HEK293 (cell line): ENCODE data around the gene TC2N.

Experiments
- CTCF ChIA-PET: fragments of 350-600 bp; formaldehyde crosslinking; extraction: SDS; loops from one replicate; lab custom pipeline; 2021; ENCODE audit warnings: antibody characterized with exemption; lab: Yijun Ruan, JAX
- POLR2A ChIA-PET: fragments of 300-600 bp; formaldehyde crosslinking; extraction: SDS; loops from one replicate; lab custom pipeline; 2020; ENCODE audit warnings: antibody characterized with exemption, inconsistent platforms; lab: Yijun Ruan, JAX
- H3K27ac ChIP-seq: fragments of 200-500 bp; sonication (Bioruptor generic); 2 replicates; pipeline ENCODE4 v1.5.1; 2014; ENCODE audit warnings: low read depth, low read length, control low read depth, inconsistent platforms; ENCODE audit errors: extremely low read depth
- H3K36me3 ChIP-seq, 2 experiments: fragments of 200-500 bp in 1 of 2; sonication (Bioruptor generic) in 1 of 2; 1 replicate in 1 of 2; 2 replicates in 1 of 2; pipeline ENCODE4 v1.5.1; 2014 to 2017; ENCODE audit warnings: inconsistent platforms in 2 of 2, low read length in 2 of 2; ENCODE audit not compliant: control insufficient read depth in 2 of 2, insufficient read depth in 1 of 2
- H3K4me1 ChIP-seq: fragments of 200-500 bp; sonication (Bioruptor generic); 2 replicates; pipeline ENCODE4 v1.5.1; 2014; ENCODE audit warnings: mild to moderate bottlenecking, low read length, inconsistent platforms; ENCODE audit not compliant: control insufficient read depth, insufficient read depth
- H3K4me3 ChIP-seq: 2 replicates; pipeline ENCODE4 v1.5.1; 2011; ENCODE audit warnings: low read depth, mild to moderate bottlenecking, control low read depth, low read length, moderate library complexity
- H3K9me3 ChIP-seq: fragments of 200-500 bp; sonication (Bioruptor generic); 2 replicates; pipeline ENCODE4 v1.5.1; 2014; ENCODE audit warnings: low read depth, low read length, inconsistent platforms; ENCODE audit not compliant: control insufficient read depth, insufficient read depth
- FEZF1 ChIP-seq: fragments of 450-650 bp; formaldehyde crosslinking; IDR thresholded peaks from 2 replicates; pipeline ENCODE4 v1.5.1; 2016; ENCODE audit warnings: missing biosample characterization, missing genetic modification characterization
- GLIS1 ChIP-seq: fragments of 450-650 bp; formaldehyde crosslinking; IDR thresholded peaks from 2 replicates; pipeline ENCODE4 v1.5.1; 2016; ENCODE audit warnings: missing biosample characterization, missing genetic modification characterization
- MEIS1 ChIP-seq: sonication (generic); formaldehyde crosslinking; IDR thresholded peaks from 2 replicates; pipeline ENCODE4 v1.8.1; 2022; ENCODE audit warnings: missing genetic modification reagents, mild to moderate bottlenecking, borderline replicate concordance
- MZF1 ChIP-seq: fragments of 450-650 bp; formaldehyde crosslinking; IDR thresholded peaks from 2 replicates; pipeline ENCODE4 v1.5.1; 2017; ENCODE audit warnings: missing biosample characterization, missing genetic modification characterization, borderline replicate concordance
- OSR2 ChIP-seq: fragments of 450-650 bp; formaldehyde crosslinking; IDR thresholded peaks from 2 replicates; pipeline ENCODE4 v1.5.1; 2016; ENCODE audit warnings: missing biosample characterization, missing genetic modification characterization
- OVOL3 ChIP-seq: fragments of 450-650 bp; formaldehyde crosslinking; IDR thresholded peaks from 2 replicates; pipeline ENCODE4 v1.5.1; 2016; ENCODE audit warnings: missing biosample characterization, missing genetic modification characterization
- PRDM6 ChIP-seq: fragments of 450-650 bp; formaldehyde crosslinking; IDR thresholded peaks from 2 replicates; pipeline ENCODE4 v1.5.1; 2017; ENCODE audit warnings: missing biosample characterization, missing genetic modification characterization
- SP7 ChIP-seq: fragments of 450-650 bp; formaldehyde crosslinking; IDR thresholded peaks from 2 replicates; pipeline ENCODE4 v1.5.1; 2016; ENCODE audit warnings: missing biosample characterization, missing genetic modification characterization
- WT1 ChIP-seq: fragments of 450-650 bp; formaldehyde crosslinking; IDR thresholded peaks from 2 replicates; pipeline ENCODE4 v1.5.1; 2016; ENCODE audit warnings: missing biosample characterization, missing genetic modification characterization
- ZBTB48 ChIP-seq: fragments of 450-650 bp; formaldehyde crosslinking; IDR thresholded peaks from 2 replicates; pipeline ENCODE4 v1.5.1; 2016; ENCODE audit warnings: missing biosample characterization, missing genetic modification characterization
- ZBTB8A ChIP-seq: fragments of 450-650 bp; formaldehyde crosslinking; IDR thresholded peaks from 2 replicates; pipeline ENCODE4 v1.5.1; 2016; ENCODE audit warnings: missing biosample characterization, missing genetic modification characterization
- ZNF2 ChIP-seq: fragments of 450-650 bp; formaldehyde crosslinking; IDR thresholded peaks from 2 replicates; pipeline ENCODE4 v1.5.1; 2016; ENCODE audit warnings: missing biosample characterization, missing genetic modification characterization
- ZNF223 ChIP-seq: fragments of 450-650 bp; formaldehyde crosslinking; IDR thresholded peaks from 2 replicates; pipeline ENCODE4 v1.5.1; 2016; ENCODE audit warnings: missing biosample characterization, missing genetic modification characterization
- ZNF354C ChIP-seq: fragments of 450-650 bp; formaldehyde crosslinking; IDR thresholded peaks from 2 replicates; pipeline ENCODE4 v1.5.1; 2016; ENCODE audit warnings: missing biosample characterization, missing genetic modification characterization, low read depth, borderline replicate concordance
- ZNF366 ChIP-seq: fragments of 450-650 bp; formaldehyde crosslinking; conservative IDR thresholded peaks from 2 replicates; pipeline ENCODE4 v1.5.1; 2016; ENCODE audit warnings: missing biosample characterization, missing genetic modification characterization
- ZNF426 ChIP-seq: fragments of 450-650 bp; formaldehyde crosslinking; IDR thresholded peaks from 2 replicates; pipeline ENCODE4 v1.5.1; 2017; ENCODE audit warnings: missing biosample characterization, missing genetic modification characterization, mild to moderate bottlenecking, inconsistent platforms, moderate library complexity
- ZNF571 ChIP-seq: fragments of 450-650 bp; formaldehyde crosslinking; IDR thresholded peaks from 2 replicates; pipeline ENCODE4 v1.5.0; 2017; ENCODE audit warnings: missing biosample characterization, missing genetic modification characterization
- ZNF624 ChIP-seq: fragments of 450-650 bp; formaldehyde crosslinking; IDR thresholded peaks from 2 replicates; pipeline ENCODE4 v1.5.1; 2017; ENCODE audit warnings: missing biosample characterization, missing genetic modification characterization
- ZNF629 ChIP-seq: fragments of 450-650 bp; formaldehyde crosslinking; IDR thresholded peaks from 2 replicates; pipeline ENCODE4 v1.5.1; 2017; ENCODE audit warnings: missing biosample characterization, missing genetic modification characterization
- ZNF654 ChIP-seq: fragments of 450-650 bp; formaldehyde crosslinking; IDR thresholded peaks from 2 replicates; pipeline ENCODE4 v1.5.1; 2016; ENCODE audit warnings: low read depth, missing biosample characterization, missing genetic modification characterization
- ZNF664 ChIP-seq: fragments of 450-650 bp; formaldehyde crosslinking; IDR thresholded peaks from 2 replicates; pipeline ENCODE4 v1.5.1; 2016; ENCODE audit warnings: missing biosample characterization, missing genetic modification characterization
- ZNF701 ChIP-seq: fragments of 450-650 bp; formaldehyde crosslinking; IDR thresholded peaks from 2 replicates; pipeline ENCODE4 v1.5.1; 2016; ENCODE audit warnings: missing biosample characterization, missing genetic modification characterization
- ZSCAN30 ChIP-seq: fragments of 450-650 bp; IDR thresholded peaks from 2 replicates; pipeline ENCODE4 v1.5.1; 2018; ENCODE audit warnings: missing biosample characterization, mild to moderate bottlenecking, missing genetic modification characterization, moderate library complexity
- TF ChIP-seq, protein P1 (sequence below): fragments of 450-650 bp; formaldehyde crosslinking; IDR thresholded peaks from 2 replicates; pipeline ENCODE4 v1.5.1; 2016; ENCODE audit warnings: missing biosample characterization, missing genetic modification characterization
- TF ChIP-seq, protein P2 (sequence below): fragments of 450-650 bp; formaldehyde crosslinking; IDR thresholded peaks from 2 replicates; pipeline ENCODE4 v1.5.1; 2016; ENCODE audit warnings: missing biosample characterization, missing genetic modification characterization
- TF ChIP-seq, protein P3 (sequence below): fragments of 450-650 bp; formaldehyde crosslinking; IDR thresholded peaks from 2 replicates; pipeline ENCODE4 v1.5.1; 2016; ENCODE audit warnings: missing biosample characterization, missing genetic modification characterization, low read depth

TC2N gene

GRCh38 chr14:91830777-91831176 is 36.6 kb downstream of the TC2N start (continued):
- TF ChIP-seq WT1 (tag by site-specific recombination) = peak; percentile 62
- 0 out of 2 replicates have a peak, but pooled peaks have one; percentile 4 for TF ChIP-seq FEZF1
- no peak for TF ChIP-seq ZNF571 (tag by site-specific recombination)
- 0 out of 2 replicates have a peak, but pooled peaks have one; percentile 17 for TF ChIP-seq ZSCAN30 (tag by site-specific recombination)
- TF ChIP-seq ZBTB8A (tag by site-specific recombination) = peak; percentile 86
- TF ChIP-seq OVOL3 (tag by site-specific recombination) = no peak
- TF ChIP-seq, protein P1, sequence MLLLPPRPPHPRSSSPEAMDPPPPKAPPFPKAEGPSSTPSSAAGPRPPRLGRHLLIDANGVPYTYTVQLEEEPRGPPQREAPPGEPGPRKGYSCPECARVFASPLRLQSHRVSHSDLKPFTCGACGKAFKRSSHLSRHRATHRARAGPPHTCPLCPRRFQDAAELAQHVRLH (tag by site-specific recombination) = no peak
- TF ChIP-seq GLIS1 (tag by site-specific recombination) = peak; percentile 41; the same call in 1 of the 2 replicates
- TF ChIP-seq ZNF366 (tag by site-specific recombination) = peak; percentile 18; the same call in 1 of the 2 replicates
- peak; percentile 97 for TF ChIP-seq ZBTB48 (tag by site-specific recombination)
- TF ChIP-seq ZNF354C (tag by site-specific recombination) = no peak

GRCh38 chr14:91829511-91829910 is 37.8 kb downstream of the TC2N start:
- Histone ChIP-seq H3K27ac (no peak overlapping the region), H3K4me3 (no peak overlapping the region), H3K9me3 (no peaks in the 10 kb centered on the region; the same call in 1 of the 2 replicates), H3K4me1 (peaks cover 16% of the 10 kb centered on the region), H3K36me3 (no peaks in the 10 kb centered on the region)
- ChIA-PET CTCF (interaction anchor here (0.7 kb wide), 1 partner anchor 697 kb away, joined by 3 read pairs; no protein-coding TSS in a partner anchor), POLR2A (no interaction called here)
- TF ChIP-seq PRDM6 (peak; percentile 38; the same call in 1 of the 2 replicates), ZNF624 (no peak)

DNA sequence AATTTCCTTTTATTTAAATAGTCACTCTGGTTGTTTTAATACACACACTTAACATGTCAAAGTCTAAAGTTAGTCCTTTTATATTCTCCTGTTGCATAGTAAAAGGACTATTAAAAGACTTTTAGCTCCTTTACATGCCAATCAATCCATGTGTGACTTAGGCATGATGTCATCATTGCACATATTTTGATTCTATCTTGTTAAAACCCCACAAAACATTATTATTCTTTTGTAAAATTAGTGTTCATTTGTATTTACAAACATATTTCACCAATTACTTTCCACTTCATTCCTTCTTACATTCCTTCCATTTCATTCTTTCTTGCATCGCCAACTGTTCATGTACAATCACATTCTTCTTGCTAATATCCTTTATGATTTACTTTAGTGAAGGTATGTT is 39.6 kb downstream of the TC2N start:
- Histone ChIP-seq H3K4me1 (peaks cover 16% of the 10 kb centered on the region), H3K36me3 (no peaks in the 10 kb centered on the region), H3K27ac (no peak overlapping the region), H3K4me3 (no peak overlapping the region), H3K9me3 (no peaks in the 10 kb centered on the region; the same call in 1 of the 2 replicates)
- POLR2A ChIA-PET = no interaction called here
- CTCF ChIA-PET = interaction anchor here (0.7 kb wide), 1 partner anchor 178 kb away, joined by 3 read pairs; no protein-coding TSS in a partner anchor
- peak; percentile 16; the same call in 1 of the 2 replicates for TF ChIP-seq PRDM6
- TF ChIP-seq ZNF426 (tag by site-specific recombination) = no peak
- TF ChIP-seq, protein P2, sequence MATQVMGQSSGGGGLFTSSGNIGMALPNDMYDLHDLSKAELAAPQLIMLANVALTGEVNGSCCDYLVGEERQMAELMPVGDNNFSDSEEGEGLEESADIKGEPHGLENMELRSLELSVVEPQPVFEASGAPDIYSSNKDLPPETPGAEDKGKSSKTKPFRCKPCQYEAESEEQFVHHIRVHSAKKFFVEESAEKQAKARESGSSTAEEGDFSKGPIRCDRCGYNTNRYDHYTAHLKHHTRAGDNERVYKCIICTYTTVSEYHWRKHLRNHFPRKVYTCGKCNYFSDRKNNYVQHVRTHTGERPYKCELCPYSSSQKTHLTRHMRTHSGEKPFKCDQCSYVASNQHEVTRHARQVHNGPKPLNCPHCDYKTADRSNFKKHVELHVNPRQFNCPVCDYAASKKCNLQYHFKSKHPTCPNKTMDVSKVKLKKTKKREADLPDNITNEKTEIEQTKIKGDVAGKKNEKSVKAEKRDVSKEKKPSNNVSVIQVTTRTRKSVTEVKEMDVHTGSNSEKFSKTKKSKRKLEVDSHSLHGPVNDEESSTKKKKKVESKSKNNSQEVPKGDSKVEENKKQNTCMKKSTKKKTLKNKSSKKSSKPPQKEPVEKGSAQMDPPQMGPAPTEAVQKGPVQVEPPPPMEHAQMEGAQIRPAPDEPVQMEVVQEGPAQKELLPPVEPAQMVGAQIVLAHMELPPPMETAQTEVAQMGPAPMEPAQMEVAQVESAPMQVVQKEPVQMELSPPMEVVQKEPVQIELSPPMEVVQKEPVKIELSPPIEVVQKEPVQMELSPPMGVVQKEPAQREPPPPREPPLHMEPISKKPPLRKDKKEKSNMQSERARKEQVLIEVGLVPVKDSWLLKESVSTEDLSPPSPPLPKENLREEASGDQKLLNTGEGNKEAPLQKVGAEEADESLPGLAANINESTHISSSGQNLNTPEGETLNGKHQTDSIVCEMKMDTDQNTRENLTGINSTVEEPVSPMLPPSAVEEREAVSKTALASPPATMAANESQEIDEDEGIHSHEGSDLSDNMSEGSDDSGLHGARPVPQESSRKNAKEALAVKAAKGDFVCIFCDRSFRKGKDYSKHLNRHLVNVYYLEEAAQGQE = no peak
- TF ChIP-seq ZNF2 (tag by site-specific recombination) = no peak
- TF ChIP-seq MZF1 (tag by site-specific recombination) = no peak
- TF ChIP-seq ZNF654 (tag by site-specific recombination) = no peak
- peak; percentile 28; the same call in 1 of the 2 replicates for TF ChIP-seq ZNF629 (tag by site-specific recombination)
- TF ChIP-seq ZSCAN30 (tag by site-specific recombination) = no peak
- TF ChIP-seq MEIS1 (CRISPR knock-in tag) = no peak
- no peak for TF ChIP-seq ZNF223 (tag by site-specific recombination)
- no peak for TF ChIP-seq ZNF664
- no peak for TF ChIP-seq OSR2 (tag by site-specific recombination)
- TF ChIP-seq SP7 = no peak
- TF ChIP-seq ZNF701 (tag by site-specific recombination) = no peak
- TF ChIP-seq, protein P3, sequence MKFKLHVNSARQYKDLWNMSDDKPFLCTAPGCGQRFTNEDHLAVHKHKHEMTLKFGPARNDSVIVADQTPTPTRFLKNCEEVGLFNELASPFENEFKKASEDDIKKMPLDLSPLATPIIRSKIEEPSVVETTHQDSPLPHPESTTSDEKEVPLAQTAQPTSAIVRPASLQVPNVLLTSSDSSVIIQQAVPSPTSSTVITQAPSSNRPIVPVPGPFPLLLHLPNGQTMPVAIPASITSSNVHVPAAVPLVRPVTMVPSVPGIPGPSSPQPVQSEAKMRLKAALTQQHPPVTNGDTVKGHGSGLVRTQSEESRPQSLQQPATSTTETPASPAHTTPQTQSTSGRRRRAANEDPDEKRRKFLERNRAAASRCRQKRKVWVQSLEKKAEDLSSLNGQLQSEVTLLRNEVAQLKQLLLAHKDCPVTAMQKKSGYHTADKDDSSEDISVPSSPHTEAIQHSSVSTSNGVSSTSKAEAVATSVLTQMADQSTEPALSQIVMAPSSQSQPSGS (tag by site-specific recombination) = peak; percentile 55
